ENCODE results near the gene ABCD1. TPM values are rescaled to one million over a fixed set of nuclear protein-coding genes. Genes with fewer than 3 reads are reported as not detected.
A peak's percentile ranks its signal among the peaks of the same experiment; 100 is the strongest.

Gene ABCD1
- total RNA-seq, 1 experiment from 2014 or later = 9.1 TPM

GRCh38 chrX:153779891-153780677, 55.4 kb downstream of the ABCD1 start:
- ChIA-PET POLR2A (no interaction called here), CTCF (interaction anchor here (1.0 to 2.8 kb wide), 4 partner anchors 12 to 167 kb away, joined by 3 to 12 read pairs (median 4); no protein-coding TSS in a partner anchor)
- H3K27ac Mint-ChIP-seq = peak overlapping the region; percentile 78; the same call in 1 of the 2 replicates
- H3K27me3 Mint-ChIP-seq (ENCODE audit: low read depth) = no peaks in the 10 kb centered on the region
- H3K9me3 Mint-ChIP-seq = no peaks in the 10 kb centered on the region
- TF ChIP-seq JAZF1 (CRISPR knock-in tag; IDR thresholded peaks at IDR 0.05) = no peak
- no peak for TF ChIP-seq CBFB (CRISPR knock-in tag; IDR thresholded peaks at IDR 0.05; ENCODE audit: low read depth)
- no peak for TF ChIP-seq TEAD4 (CRISPR knock-in tag; IDR thresholded peaks at IDR 0.05)
- TF ChIP-seq ZNF138 (CRISPR knock-in tag; conservative IDR thresholded peaks at IDR 0.05) = no peak
- no peak for TF ChIP-seq JUN (CRISPR knock-in tag; IDR thresholded peaks at IDR 0.05)
- no peak for TF ChIP-seq CREM (CRISPR knock-in tag; IDR thresholded peaks at IDR 0.05)
- TF ChIP-seq SMAD4 (CRISPR knock-in tag; IDR thresholded peaks at IDR 0.05) = no peak
- no peak for TF ChIP-seq GRHL2 (CRISPR knock-in tag; IDR thresholded peaks at IDR 0.05; ENCODE audit: insufficient replicate concordance, severe bottlenecking)
- TF ChIP-seq FOXJ3 (CRISPR knock-in tag; IDR thresholded peaks at IDR 0.05; ENCODE audit: borderline replicate concordance) = no peak
- no peak for TF ChIP-seq ZNF317 (CRISPR knock-in tag; IDR thresholded peaks at IDR 0.05; ENCODE audit: borderline replicate concordance, low read depth)
- no peak for TF ChIP-seq ELF4 (CRISPR knock-in tag; IDR thresholded peaks at IDR 0.05; ENCODE audit: low read depth)
- TF ChIP-seq ETV6 (CRISPR knock-in tag; IDR thresholded peaks at IDR 0.05) = no peak
- no peak for TF ChIP-seq ZNF121 (CRISPR knock-in tag; IDR thresholded peaks at IDR 0.05)
- H3K4me3 Mint-ChIP-seq = no peak overlapping the region
- H3K36me3 Mint-ChIP-seq = no peaks in the 10 kb centered on the region
- no peak for ATAC-seq
- no peaks in the 10 kb centered on the region; the same call in 1 of the 2 replicates for H3K4me1 Mint-ChIP-seq
- DNase-seq (ENCODE audit: low spot score) = no peak

GRCh38 chrX:153780678-153781427, 56.2 kb downstream of the ABCD1 start, which contains the start of gene SRPK3:
Gene SRPK3 (plus strand): TSS chrX:153781041. CDS start chrX:153781087, 46 bp downstream.
- ChIA-PET POLR2A (no interaction called here), CTCF (interaction anchor here (1.0 to 1.4 kb wide), 2 partner anchors 12 to 17 kb away, joined by 3 to 4 read pairs; partner anchors contain the start of gene PLXNB3)
- no peaks in the 10 kb centered on the region; the same call in 1 of the 2 replicates for H3K4me1 Mint-ChIP-seq
- no peaks in the 10 kb centered on the region for H3K27me3 Mint-ChIP-seq (ENCODE audit: low read depth)
- peak within 1 kb of the TSS; percentile 78; the same call in 1 of the 2 replicates for H3K27ac Mint-ChIP-seq
- no peak within 1 kb of the TSS for H3K4me3 Mint-ChIP-seq
- H3K36me3 Mint-ChIP-seq = no peaks in the 10 kb centered on the region
- DNase-seq (ENCODE audit: low spot score) (no peak), ATAC-seq (no peak)
- H3K9me3 Mint-ChIP-seq = no peaks in the 10 kb centered on the region
- TF ChIP-seq ZSCAN18 (CRISPR knock-in tag; IDR thresholded peaks at IDR 0.05) (no peak), RELA (CRISPR knock-in tag; IDR thresholded peaks at IDR 0.05; ENCODE audit: borderline replicate concordance) (no peak), AFF4 (CRISPR knock-in tag; IDR thresholded peaks at IDR 0.05; ENCODE audit: borderline replicate concordance) (no peak), ATF3 (CRISPR knock-in tag; conservative IDR thresholded peaks at IDR 0.05) (no peak), ZNF416 (CRISPR knock-in tag; IDR thresholded peaks at IDR 0.05) (no peak), IRF1 (CRISPR knock-in tag; IDR thresholded peaks at IDR 0.05) (no peak), TP53 (CRISPR knock-in tag; IDR thresholded peaks at IDR 0.05) (no peak), ZBTB43 (CRISPR knock-in tag; IDR thresholded peaks at IDR 0.05) (no peak), CBFB (CRISPR knock-in tag; IDR thresholded peaks at IDR 0.05; ENCODE audit: low read depth) (no peak), SOX15 (CRISPR knock-in tag; IDR thresholded peaks at IDR 0.05) (no peak), E2F5 (CRISPR knock-in tag; IDR thresholded peaks at IDR 0.05) (no peak), ELF4 (CRISPR knock-in tag; IDR thresholded peaks at IDR 0.05; ENCODE audit: low read depth) (no peak)
